ENCODE results near the gene OR10D3.
"Not testable (repeated sequence)": the region's sequence is repeated elsewhere in the genome, so short reads cannot be mapped to it uniquely, and the experiment has no call there.

The OR10D3 gene

DNA sequence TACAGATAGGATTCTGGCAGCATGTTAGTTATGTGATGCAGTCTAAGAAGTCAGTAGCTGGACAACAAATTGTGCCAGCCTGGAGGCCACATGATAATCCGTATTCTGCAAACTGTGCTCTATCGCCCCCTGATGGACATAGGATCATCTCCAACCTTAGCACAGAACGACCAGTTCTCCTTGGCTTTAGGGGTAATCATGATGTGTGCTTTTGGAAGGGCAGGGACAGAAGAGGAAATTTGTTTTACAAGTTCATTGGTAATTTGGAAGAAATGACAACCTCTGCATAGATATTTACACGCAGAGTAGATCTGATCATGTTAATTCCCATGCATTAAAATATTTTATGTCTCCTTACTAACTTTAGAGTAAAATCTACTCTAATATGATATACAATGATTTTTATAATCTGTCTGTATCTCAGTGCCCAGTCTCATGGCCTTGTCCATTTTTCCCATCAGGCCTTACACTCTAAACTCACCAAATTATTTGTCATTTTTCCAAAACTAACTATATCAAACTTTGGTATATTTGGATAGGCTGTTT is 12.1 kb downstream of the OR10D3 start:
- no peak for DNase-seq

DNA sequence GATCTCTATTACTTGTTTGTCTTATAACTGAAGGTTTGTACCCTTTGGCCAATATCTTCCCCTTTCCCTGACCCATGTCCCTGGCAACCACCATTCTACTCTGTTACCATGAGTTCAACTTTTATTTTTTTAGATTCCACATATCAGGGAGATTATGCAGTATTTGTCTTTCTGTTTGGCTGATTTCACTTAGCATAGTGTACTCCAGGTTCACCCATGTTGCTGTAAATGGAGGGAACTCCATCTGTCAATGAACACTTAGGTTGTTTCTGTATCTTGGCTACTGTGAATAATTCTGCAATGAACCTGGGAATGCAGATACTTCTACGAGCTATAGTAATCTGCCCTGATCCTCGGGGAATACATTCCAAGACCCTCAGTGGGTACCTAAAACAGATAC is 14.9 kb downstream of the OR10D3 start:
- no peak for DNase-seq

DNA sequence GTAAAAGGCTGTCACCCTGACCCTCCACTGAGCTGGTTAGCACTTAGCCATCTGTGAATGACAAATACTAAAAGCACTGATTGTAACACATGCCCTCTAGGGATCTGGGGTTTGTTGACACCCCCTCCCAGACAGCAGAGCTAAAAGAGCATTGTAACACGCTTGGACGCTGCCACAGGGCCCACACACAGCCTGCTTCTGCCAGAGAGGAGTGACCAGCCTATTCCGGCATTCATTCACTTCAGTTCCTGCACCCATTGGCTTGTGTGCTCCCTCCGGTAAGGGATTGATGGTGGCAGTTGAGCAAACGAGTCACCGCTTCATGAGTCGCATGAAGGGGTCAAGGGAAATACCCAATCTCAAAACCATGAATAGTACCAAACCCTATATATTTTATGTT is 15.8 kb downstream of the OR10D3 start:
- no peak for DNase-seq

DNA sequence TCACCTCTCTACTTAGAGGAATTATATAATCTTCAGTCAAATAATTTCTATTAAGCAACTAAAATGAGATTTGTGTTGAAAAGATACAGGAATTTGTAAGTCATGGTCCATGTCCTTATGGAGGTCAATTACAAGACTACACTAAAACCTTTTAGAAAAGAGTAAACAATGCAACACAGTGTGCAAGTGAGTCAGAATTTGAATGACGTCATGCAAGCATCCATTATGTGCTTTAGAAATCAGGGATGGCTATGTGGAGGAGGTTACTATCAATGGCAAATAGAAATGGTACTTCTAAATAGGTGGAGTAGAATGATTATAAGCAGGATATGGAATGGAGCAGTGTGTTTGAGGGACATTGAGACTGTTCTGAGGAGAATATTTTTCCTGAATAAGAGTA is 16.6 kb downstream of the OR10D3 start:
- DNase-seq: no peak

DNA sequence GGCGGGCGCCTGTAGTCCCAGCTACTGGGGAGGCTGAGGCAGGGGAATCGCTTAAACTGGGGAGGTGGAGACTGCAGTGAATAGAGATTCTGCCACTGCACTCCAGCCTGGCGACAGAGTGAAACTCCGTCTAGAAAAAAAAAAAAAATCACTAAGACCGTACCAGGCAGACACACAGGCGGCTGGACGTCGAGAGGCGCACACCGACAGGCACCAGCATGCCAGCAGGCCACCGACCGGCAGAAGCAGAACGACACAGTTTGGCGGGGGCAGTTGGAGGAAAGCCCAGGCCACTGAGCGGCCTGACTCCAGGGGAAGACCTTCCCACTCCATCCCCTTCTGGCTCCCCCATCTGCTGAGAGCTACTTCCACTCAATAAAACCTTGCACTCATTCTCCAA is 17.5 kb downstream of the OR10D3 start:
- no peak for DNase-seq

DNA sequence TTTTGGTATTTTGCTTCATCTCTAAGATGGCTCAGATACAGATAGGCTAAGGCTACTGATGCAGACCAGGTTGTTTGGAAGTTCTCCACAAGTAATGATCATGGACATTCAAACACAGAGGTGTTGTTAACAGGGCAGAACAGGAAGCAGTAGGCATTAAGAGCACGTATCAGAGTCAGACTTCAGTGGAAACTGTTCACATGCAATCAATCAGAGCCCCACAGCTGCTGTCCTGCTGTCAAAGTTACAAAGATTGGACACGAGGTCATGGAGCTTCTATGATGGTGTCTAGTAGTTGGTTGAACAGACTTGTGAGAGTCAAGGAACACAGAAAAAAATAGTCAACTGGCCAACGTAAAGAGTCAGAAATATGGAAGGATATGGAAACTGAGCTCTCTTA is 19.8 kb downstream of the OR10D3 start:
- no peak for DNase-seq

DNA sequence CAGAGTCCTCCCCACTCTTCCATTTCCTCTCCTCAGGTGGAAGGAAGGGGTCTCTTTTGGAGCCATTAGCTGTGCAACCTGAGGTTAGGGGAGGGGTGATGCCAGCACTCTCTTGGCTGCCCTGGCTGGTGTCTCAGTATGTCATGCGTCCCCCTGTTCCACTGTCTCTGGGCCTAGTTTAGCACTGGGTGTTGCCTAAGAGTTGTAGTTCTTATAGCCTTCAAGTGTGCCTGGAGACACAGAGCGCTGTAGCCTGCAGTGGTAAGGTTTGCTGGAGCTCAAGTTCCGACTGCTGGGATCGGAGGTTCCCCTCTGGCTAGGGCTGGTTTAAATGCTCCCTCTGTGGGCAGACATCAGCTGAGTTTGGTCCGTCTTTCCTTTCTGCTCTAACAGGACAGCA is 20.9 kb downstream of the OR10D3 start:
- DNase-seq: no peak

DNA sequence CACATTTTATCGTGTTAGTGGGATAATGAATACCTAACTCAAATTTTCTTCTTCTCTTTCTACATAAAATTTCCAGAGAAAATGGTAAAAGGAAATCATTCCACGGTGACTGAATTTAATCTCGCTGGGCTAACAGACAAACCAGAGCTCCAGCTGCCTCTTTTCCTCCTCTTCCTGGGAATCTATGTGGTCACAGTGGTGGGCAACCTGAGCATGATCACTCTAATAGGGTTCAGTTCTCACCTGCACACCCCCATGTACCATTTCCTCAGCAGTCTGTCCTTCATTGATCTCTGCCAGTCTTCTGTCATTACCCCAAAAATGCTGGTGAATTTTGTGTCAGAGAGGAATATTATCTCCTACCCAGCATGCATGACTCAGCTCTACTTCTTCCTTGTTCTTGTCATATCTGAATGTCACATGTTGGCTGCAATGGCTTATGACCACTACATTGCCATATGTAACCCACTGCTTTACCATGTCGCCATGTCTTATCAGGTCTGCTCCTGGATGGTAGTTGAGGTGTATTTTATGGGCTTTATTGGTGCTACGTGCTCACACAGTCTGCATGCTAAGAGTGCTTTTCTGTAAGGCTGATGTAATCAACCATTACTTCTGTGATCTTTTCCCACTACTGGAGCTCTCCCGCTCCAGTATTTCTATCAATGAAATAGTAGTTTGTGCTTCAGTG is 24.1 kb downstream of the OR10D3 start:
- DNase-seq: no peak

DNA sequence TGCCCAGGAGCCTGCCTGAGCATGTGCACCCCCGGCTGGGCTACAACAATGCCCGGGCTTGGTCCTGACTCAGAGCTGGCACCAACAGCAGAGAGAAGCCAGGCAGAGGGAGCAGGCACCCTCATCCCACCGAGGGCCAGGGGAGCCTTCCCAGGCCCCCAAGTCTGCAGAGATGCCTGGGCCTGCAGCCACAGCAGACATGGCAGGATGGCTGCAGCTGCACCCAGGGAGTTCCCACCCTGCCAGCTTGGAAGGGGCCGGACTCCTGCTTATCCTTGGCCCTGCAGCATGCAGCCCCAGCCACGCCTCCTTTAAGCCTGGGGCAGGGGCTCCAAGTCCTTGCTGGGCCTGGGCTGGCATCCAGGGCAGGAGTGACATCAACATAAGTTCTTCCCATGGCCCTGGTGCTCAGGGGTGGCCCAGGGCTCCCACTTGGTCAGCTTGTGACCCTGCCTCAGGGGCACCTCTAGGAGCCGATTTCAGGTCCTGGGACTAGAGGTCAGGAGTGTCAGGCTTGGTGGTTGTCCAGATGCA is 26.7 kb downstream of the OR10D3 start:
- DNase-seq: no peak

DNA sequence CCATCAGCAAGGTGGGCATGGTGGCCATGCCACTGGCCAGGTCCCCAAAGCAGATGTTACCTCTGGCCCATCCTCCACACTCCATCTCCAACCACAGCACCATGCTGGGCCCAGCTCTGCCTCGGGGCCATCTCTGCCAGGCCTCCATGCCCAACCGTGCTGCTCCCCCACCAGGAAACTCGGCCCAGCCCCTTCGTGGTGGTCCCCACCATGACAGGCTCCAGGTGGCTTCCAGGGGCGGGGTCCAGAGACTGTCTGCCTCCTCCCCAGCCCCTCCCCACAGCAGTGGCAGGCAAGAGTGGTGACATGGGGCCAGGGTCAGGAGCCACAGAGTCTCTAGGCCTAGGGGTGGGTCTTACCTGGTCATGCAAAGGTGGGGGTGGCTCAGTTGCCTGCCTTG is 27.3 kb downstream of the OR10D3 start:
- no peak for DNase-seq

DNA sequence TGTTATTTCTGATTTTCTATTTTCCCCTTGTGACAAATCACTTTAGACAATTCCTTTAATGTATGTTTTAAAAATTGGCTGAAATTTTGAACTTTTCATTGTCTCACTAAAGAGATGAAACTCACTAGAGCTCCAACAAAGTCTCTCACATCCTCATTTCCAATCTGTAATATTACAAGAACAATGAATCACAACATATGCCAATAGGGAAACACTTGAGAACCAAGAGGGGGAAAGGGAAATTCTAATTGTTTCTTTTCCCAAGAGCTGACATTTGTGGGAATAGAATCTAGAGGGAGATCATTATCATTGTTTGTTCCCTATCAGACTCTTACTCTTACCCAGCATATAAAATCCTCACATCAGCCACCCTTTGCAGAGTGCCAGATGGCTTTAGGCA is 28.2 kb downstream of the OR10D3 start:
- DNase-seq: no peak

DNA sequence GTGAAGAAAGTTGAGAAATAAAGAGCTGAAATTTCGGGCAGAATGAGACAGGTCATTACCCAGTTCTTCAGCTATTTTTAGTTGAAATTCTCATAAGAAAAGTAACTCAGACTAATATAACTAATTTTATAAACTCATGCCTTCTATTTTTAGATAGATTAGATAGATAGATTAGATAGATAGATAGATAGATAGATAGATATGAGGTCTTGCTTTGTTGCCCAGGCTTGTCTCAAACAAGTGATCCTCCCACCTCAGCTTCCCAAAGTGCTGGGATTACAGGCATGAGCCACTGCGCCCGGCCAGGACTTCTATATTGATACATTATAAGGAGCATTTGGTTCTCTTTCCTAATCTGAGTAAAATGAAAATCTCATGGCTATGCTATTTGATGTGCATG is 30.9 kb downstream of the OR10D3 start:
- no peak for DNase-seq

DNA sequence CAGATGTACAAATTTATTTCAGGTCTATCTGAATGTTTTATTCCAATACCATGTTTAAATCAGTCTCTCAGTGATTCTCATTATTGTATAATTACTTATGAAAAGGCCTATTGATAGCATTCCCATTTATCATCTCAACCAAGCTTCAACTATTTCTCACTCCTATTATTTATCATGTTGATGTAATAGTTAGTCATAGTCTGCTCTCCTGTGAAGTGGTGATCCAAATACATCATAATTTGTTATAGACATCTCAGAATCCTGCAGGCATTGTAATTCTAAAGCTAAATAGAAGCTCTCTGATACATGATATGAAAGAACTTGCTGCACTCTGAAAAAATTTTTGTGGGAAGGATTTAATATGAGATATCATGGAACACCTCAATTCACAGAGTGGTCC is 36.0 kb downstream of the OR10D3 start:
- DNase-seq: no peak

DNA sequence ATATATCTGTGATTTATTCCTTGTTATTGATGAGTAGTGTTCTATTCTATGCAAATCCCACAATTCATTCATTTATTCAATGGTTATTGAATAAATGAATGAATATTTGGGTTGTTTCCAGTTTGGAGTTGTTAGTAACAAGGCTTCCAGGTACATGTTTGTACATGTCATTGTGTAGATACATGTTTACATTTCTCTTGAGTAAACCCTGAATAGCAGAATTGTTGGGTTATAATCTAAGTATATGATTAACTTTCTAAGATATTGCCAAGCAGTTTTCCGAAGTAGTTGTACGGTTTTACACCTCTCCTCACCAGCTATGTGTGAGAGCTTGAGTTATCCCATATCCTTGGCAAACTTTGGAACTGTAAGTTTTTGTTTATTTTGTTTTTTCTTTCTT is 39.3 kb downstream of the OR10D3 start:
- DNase-seq: no peak

DNA sequence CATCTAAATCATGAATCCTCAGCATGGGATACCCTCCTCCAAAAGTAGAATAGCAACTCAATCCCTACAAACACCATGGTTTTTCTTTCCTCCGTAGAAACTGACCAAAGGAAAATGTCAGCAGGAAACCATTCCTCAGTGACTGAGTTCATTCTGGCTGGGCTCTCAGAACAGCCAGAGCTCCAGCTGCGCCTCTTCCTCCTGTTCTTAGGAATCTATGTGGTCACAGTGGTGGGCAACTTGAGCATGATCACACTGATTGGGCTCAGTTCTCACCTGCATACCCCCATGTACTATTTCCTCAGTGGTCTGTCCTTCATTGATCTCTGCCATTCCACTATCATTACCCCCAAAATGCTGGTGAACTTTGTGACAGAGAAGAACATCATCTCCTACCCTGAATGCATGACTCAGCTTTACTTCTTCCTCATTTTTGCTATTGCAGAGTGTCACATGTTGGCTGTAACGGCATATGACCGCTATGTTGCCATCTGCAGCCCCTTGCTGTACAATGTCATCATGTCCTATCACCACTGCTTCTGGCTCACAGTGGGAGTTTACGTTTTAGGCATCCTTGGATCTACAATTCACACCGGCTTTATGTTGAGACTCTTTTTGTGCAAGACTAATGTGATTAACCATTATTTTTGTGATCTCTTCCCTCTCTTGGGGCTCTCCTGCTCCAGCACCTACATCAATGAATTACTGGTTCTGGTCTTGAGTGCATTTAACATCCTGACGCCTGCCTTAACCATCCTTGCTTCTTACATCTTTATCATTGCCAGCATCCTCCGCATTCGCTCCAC is 41.7 kb downstream of the OR10D3 start:
- not testable (repeated sequence) for DNase-seq

DNA sequence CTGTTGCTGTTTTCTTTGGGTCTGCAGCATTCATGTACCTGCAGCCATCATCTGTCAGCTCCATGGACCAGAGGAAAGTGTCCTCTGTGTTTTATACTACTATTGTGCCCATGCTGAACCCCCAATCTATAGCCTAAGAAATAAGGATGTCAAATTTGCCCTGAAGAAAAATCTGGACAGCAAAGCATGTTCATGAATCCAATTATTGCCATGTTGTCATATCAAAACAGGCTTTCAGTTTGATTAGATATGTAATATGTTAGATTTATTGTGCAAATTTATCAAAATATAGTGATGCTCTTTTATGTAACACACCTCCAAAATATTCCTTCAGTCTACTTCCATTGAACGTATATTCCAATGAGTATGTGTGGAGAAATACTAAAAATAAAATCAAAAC is 42.3 kb downstream of the OR10D3 start:
- DNase-seq: no peak

DNA sequence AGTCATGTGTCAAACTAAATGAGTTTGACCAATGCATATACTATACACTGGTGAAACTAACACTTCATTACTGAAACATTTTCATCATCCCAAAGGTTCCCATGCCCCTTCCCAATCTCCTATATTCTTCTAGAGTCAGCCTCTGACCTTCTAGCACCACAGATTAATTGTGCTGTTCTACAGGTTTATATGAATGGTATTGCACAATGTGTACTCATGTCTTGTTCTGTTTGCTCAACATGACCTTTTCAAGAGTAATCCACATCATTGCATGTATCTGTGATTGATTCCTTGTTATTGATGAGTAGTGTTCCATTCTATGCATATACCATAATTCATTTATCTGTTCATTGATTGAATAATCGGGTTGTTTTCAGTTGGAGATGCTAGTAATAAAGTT is 50.2 kb downstream of the OR10D3 start:
- DNase-seq: no peak

All from activated effector memory CD4-positive, alpha-beta T cell treated with anti-CD3 and anti-CD28 coated beads, Interleukin-2, amount 50 U/mL, for 16 hours (primary cell).